HL-60/S4 treated with retinoic acid at 250 ng/mL for 4 days and 3 days (cell line): Measurements from ENCODE around the gene DAPK1.

Experiments
- in situ Hi-C: fragments of 300-500 bp; cut with MboI; formaldehyde crosslinking; loops from 2 replicates; pipeline ENCODE4 v1.7.0; 2022; ENCODE audit warnings: low sequenced_read_pairs

The DAPK1 gene

GRCh38 chr9:87497604-87498045 is at the start of gene DAPK1:
Gene DAPK1 (plus strand): TSS chr9:87497867. CDS start chr9:87499078, 1,211 bp downstream.
- in situ Hi-C loops, result no loop called here

GRCh38 chr9:87451149-87451548 is 46.5 kb upstream of the DAPK1 start:
- in situ Hi-C loops, result no loop called here

- in situ Hi-C loops, result no loop called here
Observed at GRCh38 chr9:87455407-87455806, 42.3 kb upstream of the DAPK1 start.

- in situ Hi-C loops, result no loop called here
Observed at GRCh38 chr9:87461256-87461655, 36.4 kb upstream of the DAPK1 start.

GRCh38 chr9:87464110-87464991 is 33.3 kb upstream of the DAPK1 start:
- in situ Hi-C loops, result no loop called here

GRCh38 chr9:87464992-87465378 is 32.7 kb upstream of the DAPK1 start:
- in situ Hi-C loops, result no loop called here

GRCh38 chr9:87465816-87466215 is 31.9 kb upstream of the DAPK1 start:
- in situ Hi-C loops, result no loop called here

- in situ Hi-C loops, result no loop called here
Observed at GRCh38 chr9:87467187-87467586, 30.5 kb upstream of the DAPK1 start.

- in situ Hi-C loops, result no loop called here
Observed at GRCh38 chr9:87469793-87470465, 27.7 kb upstream of the DAPK1 start.

GRCh38 chr9:87471746-87472145 is 25.9 kb upstream of the DAPK1 start:
- in situ Hi-C loops, result no loop called here

- in situ Hi-C loops, result no loop called here
Observed at GRCh38 chr9:87475463-87475862, 22.2 kb upstream of the DAPK1 start.

GRCh38 chr9:87478226-87478992 is 19.3 kb upstream of the DAPK1 start:
- in situ Hi-C loops, result no loop called here

GRCh38 chr9:87479801-87480201 is 17.9 kb upstream of the DAPK1 start:
- in situ Hi-C loops, result no loop called here

GRCh38 chr9:87481890-87482855 is 15.5 kb upstream of the DAPK1 start:
- in situ Hi-C loops, result no loop called here

- in situ Hi-C loops, result no loop called here
Observed at GRCh38 chr9:87490225-87490624, 7.4 kb upstream of the DAPK1 start.

GRCh38 chr9:87490907-87491306 is 6.8 kb upstream of the DAPK1 start:
- in situ Hi-C loops, result no loop called here

- in situ Hi-C loops, result no loop called here
Observed at GRCh38 chr9:87491523-87491922, 6.1 kb upstream of the DAPK1 start.

GRCh38 chr9:87492642-87493041 is 5.0 kb upstream of the DAPK1 start:
- in situ Hi-C loops, result no loop called here

GRCh38 chr9:87494970-87495471 is 2.6 kb upstream of the DAPK1 start:
- in situ Hi-C loops, result no loop called here

- in situ Hi-C loops, result no loop called here
Observed at GRCh38 chr9:87497080-87497603, 525 bp upstream of the DAPK1 start.
